NCI-H2196 treated with DMSO at 0.1 percent for 48 hours (cell line): ENCODE data around the gene NPB.
A peak's percentile ranks its signal among the peaks of the same experiment; 100 is the strongest.

Experiments
- DNase-seq: peaks from one replicate; lab custom pipeline; 2025; ENCODE audit not compliant: unreplicated experiment; lab: John Stamatoyannopoulos, UW

The NPB gene

DNA sequence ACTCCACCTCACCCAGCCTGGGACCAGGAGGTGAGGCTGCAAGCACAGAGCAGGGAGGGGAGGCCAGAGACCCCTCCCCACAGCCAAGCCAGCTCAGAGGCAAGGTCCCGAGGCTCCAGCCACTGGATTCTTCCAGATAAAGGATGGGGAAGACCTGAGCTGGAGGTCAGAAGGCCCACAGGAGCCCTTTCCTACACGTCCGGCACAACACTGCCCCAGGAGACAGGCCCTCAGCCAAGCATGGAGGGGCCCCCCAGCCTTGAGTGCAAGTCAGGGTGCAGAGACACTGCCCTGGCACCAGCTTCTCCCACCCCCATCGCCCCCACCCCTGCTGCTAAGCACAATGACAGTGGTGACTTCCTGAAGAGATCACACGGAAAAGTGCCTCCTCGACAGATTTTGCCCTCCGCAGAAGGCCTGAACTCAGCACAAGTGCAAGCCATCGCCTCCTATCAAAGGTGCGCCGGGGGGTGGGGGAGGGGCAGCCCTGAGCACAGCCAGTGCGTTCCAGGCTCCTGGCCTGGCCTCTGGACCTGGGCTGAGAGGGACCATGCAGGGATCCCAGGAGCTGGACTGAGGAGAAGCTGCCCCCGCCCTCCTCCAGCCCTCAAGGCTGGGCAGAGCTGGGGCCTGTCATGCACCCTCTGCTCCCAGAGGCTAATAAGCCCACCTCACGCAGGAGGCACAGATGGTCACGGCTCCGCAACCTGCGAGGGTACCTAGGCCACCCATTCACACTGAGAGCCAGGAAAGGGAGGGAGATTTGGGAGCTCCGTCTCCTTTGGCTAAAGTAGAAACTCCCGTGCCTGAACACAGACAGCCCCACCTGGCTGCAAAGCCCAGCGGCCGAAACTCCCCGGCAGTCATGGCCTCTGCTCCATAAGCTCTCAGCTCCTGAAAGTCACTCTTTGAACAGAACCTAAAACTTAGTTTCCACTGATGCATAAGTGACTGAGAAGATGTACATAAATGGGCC is 22.8 kb downstream of the NPB start:
- DNase-seq, result no peak

GRCh38 chr17:81925860-81926450 is 23.9 kb downstream of the NPB start:
- DNase-seq, result no peak

- peak; percentile 65 for DNase-seq
These were observed 24.6 kb downstream of the NPB start for GRCh38 chr17:81926451-81927151.

DNA sequence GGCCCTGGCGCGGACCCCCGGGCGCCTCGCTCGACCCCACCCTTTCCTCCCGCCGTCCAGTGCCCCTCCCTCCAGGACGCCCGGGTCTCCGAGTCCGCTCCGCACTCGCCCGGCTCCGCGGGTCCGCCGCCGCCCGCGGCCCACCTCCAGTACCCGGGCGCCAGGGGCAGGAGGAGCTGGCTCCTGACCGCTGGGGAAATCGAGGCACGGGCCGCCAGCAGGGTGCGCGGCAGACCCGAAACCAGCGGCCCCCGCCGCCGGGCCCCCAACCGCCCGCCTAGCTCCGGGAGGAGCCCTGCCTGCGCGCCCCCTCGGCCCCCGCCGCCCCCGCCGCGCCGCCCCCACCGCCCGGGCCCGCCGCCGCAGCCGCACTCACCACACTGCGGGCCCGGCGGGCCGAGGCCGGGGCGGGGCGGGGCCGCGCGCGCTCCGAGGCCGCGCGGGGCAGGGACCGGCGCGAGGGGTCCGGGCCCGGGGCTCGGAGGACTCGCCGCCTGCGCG is 25.2 kb downstream of the NPB start:
- DNase-seq, result no peak

DNA sequence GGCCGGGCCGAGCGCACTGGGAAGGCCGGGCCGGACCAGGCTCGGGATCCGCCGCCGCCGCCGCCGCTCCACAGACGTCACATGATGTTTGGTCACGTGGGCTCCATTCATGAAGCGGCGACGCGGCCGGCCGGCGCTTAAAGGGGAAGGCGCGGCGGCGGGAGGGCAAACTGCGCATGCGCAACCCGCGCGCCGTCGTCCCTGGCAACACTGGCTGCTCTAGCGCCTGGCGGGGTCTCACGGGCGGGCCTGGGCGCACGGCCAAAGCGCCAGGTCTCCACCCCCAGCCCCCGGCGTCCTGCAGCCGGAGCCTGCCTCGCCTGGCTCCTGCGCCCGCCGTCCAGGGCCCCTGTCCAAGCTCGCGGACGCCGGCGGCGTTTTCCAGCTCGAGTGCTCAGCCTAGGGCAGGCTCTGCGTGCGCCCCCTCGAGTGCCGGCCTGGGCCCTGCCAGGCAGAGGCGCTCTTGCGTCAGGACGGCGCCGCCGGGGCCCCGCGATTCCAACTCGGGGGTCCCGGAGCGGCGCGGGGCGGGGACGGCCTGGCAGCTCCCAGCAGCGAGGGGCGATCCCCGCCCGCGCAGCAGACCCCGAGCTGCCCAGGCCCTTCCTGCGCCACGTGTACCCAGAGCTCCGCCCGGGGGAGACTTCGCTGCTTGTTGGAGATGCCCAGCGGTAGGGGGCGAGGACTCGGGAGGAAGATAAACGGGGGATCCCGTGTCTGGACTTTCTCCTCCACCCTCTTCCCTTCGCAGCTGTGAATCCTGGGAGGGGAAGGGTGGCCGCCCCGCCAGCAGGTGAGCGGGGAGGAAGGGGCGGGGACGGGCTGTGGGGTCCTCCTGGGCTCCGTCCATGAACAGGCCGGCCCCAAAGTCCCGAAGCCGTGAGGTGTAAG is 25.9 kb downstream of the NPB start, which contains the start of gene MAFG:
TSS of gene MAFG (minus strand) at position 83 of the 891 bp plus-strand sequence. CDS start 4,550 bp downstream, outside the sequence.
- DNase-seq, result peak; percentile 96

DNA sequence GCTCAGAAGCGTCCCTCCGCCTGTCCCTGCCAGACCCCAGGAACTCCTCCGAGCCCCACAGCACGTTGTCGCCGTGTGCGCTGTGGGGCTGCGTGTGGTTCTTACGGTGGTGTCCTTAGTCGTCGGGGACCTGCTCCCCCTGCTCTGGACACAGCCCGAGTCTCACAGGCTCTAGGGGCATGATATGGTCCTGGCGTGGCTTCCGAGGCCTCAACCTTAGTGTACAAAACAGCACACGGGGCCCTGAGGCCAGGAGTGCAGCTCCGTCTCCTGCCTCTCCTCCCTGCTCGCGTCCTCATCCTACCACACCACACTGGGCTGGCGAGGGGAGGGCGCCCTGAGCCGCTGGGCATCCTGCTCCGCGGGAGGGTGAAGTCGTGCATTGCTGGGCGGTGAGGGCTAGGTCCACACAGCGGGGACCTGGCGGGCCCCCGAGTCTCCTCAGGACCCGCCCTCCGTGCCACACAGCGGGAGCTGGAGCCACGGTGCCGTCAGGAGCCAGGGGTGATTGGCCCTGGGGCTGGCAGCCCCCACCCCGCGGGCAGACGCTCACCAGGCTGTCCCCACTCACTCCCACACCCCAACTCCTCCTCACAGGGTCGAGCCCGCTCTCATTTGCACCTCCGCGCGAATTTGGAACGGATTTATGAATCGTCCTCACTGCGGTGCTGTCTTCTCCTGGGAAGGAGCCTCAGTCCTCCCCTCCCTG is 26.7 kb downstream of the NPB start:
- no peak for DNase-seq

GRCh38 chr17:81929253-81930141 is 27.5 kb downstream of the NPB start:
- no peak for DNase-seq

DNA sequence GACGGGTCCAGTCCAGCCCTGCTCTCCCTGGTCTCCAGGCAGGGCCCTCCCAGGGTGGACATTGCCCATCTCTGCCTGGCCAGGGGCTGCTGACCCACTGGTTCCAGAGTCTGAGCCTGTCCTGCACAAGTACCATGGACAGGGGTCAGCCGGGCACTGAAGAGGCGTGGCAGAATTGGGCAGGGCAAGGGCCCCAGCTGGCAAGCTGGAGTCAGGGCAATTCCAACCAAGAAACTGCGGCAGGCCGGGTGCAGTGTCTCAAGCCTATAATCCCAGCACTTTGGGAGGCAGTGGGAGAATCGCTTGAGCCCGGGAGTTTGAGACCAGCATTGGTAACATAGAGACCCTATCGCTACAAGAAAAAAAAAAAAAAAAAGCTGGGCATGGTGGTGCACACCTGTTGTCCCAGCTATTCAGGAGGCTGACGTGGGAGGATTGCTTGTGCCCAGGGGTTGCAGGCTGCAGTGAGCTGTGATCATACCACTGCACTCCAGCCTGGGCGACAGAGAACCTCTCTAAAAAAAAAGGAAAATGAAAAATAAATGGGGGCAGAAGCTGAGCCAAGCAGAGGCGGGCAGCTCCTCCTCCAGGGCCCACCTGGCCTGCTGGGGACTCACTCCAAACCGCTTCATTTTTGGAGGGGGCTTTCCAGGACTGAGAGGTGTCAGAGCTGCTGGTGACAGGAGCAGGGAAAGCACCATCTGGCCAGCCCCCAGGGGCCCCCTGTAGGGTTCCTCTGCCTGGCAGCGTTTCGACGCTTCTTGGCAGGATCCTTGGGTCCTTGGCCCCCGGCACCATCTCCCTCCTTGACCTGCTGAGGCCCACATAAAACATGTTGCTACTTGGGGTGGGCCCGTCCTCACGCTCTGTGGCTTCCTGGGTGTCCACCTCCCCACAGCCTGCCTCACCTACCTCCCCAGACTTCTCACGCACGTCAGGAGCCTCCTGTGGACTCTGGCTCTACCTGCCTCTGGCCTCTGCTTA is 28.4 kb downstream of the NPB start:
- no peak for DNase-seq

- DNase-seq, result no peak
These were observed 29.1 kb downstream of the NPB start for GRCh38 chr17:81931189-81931556.

DNA sequence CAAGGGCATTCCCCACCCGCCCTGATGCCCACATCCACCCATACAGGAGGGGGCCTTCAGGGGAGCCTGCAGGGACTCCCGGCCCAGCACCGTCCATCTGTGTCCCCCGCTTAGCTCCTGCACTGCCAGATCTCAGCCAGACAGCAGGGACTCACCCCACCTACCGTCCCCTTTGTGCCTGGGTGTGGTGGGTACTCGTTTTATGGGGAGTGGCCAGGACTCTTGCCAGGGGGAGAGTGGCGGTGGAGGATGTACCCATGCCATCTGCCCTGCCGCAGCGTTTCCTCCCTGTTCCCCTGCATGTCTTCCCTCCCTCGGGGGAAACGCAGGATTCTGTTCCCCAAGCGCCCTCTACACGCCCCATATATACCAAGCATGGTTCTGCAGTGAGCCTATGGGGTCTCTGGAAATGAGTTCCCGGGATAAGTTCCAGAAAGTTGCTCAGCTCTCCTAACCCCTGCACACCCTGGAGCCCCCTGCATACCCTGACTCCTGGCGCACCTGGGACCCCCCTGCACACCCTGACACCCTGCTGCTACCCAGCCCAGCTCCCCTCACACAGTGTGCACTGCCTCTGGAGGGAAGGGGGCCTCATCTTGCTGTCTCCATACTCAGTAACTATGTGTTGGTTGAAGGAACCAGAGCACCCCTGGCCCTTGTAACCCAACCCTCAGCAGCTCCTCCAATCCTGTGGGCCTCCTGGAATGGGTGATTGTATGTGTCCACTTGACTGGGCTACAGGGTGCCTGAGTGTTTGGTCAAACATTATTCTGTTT is 29.7 kb downstream of the NPB start:
- no peak for DNase-seq

DNA sequence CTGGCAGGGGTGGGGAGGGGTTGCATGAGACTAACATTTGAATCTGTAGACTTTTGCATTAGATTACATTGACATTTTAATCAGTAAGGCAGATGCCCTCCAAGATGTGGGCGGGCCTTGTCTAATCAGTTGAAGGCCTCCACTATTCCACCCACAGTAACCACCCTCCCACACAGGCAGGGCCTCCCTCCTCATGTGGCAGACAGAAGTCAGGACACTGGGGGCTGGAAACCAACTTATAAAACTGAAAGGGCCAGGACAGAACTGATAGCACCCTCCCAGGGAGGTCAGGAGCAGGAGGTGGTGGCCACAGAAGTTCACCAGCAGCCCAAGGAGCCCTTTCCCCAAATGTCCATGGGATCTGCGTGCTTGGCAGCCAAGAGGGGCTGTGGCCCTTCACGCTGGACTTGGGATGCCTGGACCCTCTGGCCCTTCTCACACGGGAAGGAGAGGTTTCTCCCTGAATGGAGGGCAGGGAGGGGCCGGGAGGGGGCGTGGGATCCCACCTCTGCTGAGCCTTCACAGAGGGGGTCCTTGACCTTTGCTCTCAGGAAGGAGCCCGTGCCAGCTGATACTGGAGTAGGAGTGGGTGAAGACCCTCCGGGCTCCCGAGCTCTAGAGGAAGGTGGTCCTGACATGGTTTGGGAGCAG is 30.4 kb downstream of the NPB start:
- DNase-seq, result no peak

DNA sequence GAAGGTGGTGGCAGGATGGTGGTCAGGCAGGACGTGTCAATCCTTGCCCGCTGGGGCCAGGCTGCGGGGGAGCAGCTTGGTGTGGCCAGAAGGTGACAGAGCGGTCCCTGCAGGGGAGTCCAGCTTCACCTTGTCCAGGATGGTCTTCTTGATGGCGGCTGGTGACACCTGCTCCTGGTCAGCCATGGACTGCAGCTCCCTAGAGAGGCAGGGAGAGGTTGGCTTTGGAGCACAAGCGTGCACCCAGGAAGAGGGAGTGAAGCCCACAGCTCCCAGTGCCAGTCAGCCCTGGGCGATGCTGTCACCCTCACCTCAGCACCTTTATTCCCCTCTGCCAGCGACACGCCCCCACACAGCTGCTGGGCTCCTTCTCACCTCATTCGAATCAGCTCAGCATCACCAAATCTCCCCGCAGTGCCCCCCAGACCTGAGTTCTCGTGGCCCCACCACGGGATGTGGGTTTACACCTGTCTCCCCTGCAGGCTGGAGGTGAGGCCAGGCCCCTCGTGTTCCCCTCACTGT is 31.2 kb downstream of the NPB start:
- no peak for DNase-seq

DNA sequence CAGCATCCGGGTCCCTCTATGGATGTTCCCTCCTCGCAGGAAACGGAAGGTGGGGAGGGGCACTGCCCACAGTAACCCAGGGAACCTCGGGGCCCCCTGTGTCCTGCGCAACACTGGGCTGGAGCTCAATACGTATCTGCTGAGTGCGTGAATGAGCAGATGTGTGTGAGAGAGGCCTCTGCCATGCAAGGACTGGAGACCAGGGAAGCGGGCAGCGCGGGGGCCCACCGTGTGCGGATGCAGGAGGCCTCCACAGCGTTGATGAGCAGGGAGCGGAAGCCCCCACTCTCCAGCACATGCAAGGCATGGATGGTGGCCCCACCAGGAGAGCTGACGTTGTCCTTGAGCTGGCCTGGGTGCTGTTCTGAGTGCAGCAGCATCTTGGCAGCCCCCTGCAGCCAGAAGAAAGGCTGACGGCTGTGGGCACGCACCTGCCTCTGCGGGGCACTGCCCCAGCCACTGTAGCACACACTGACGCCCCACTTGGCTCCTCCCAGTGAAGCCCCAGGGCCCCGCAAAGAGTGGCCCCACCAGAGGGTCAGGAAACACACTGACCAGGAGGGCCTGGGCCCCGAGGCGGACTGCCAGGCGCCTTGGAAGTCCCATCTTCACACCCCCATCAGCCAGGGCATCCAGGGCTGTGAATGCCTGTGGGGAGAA is 32.2 kb downstream of the NPB start:
- no peak for DNase-seq

DNA sequence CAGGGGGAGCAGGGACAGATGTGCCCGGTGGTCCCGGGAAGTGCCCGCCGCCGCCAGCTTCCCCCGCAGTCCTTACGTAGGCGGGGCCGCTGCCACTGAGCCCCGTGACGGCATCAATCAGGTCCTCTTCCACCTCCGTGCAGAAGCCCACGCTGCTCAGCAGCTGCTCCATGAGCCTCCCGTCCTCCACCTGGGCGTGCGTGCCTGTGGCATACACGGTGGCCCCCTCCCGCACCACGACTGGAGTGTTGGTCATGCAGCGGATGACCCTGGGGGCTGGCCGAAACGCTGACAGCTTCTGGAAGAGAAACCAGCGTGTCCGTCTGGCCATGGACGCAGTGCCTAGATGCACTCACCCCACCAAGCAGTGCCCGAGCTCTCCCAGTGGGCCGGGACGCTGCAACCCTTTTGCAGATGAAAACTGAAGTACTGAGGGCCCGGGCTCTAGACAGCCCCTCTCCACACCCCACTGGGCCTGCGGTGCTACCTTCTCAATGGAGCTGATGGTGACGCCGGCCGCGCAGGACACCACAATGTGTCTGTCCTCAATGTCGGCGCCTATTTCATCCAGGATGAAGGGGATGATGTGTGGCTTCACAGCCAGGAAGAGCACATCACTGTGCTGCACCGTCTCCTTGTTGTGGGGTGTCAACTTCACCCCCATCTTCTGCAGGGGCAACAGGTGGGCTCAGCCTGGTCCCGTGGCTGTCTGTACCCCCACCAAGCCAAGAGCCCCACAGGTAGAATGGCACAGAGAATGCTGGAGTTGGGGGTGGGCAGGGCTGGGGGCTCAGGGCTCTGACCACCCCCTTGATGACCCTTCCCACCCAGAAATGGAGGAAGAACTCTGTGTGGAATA is 33.0 kb downstream of the NPB start:
- DNase-seq, result no peak

DNA sequence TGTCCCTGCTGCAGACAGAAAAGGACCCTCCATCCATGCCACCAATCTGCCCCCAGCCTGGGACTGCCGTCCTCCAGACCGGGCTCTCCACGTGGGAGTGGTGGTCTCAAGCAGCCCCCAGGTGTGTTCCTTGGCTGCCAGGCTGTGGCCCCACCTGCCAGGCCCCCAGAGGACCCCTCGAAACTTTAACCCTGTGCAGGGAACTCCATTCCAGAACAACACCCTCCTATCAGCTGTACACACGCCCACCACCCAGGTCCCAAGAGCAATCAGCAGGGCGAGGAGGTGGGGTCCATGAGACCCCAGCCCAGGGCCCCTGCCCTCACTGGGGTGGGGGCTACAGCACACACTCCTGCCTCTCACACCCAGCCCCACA is 33.7 kb downstream of the NPB start:
- no peak for DNase-seq
